LHCN-M2 (cell line): ENCODE results near the gene TSHZ2. TPM values are rescaled to one million over a fixed set of nuclear protein-coding genes. Genes with fewer than 3 reads are reported as not detected.
"Not testable (repeated sequence)": the region's sequence is repeated elsewhere in the genome, so short reads cannot be mapped to it uniquely, and the experiment has no call there.

ENCODE experiments used
- DNase-seq: peaks from one replicate; pipeline ENCODE4 v3.0.0-alpha.2; 2012; ENCODE audit warnings: low read depth
- total RNA-seq: library from RNA; depleted of rRNA; stranded (reverse); fragments of >200 nt; gene quantifications from 2 replicates; pipeline ENCODE4 v1.2.3, GENCODE V29; 2014

Gene TSHZ2
- total RNA-seq, 1 experiment from 2014 or later, result not detected

- DNase-seq, result not testable (repeated sequence)
Observed at GRCh38 chr20:53532654-53533312, 560.6 kb downstream of the TSHZ2 start.

GRCh38 chr20:53533500-53533899, 561.3 kb downstream of the TSHZ2 start:
- no peak for DNase-seq

DNA sequence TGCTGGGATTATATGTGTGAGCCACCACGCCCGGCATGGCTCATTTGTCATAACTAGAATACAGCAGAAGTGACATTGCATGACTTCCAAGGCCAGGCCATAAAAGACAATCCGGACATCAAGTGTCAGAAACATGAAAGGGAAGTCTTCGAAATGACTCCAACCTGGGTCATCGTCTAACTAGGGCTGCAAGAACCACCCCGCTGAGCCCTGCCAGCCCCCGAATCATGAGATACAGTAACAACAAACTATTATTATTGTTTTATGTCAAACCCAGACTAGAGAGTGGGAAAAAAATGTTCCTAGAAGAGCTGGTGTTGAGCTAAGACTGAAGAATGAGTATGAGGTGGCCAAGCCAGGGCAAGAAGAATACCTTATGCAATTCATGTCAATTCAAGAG, 561.9 kb downstream of the TSHZ2 start:
- DNase-seq, result no peak

GRCh38 chr20:53535878-53536277, 563.7 kb downstream of the TSHZ2 start:
- no peak for DNase-seq

- DNase-seq, result not testable (repeated sequence)
Observed at GRCh38 chr20:53536382-53536781, 564.2 kb downstream of the TSHZ2 start.

- no peak for DNase-seq
Observed at GRCh38 chr20:53539516-53539915, 567.4 kb downstream of the TSHZ2 start.
